ENCODE measurements around the gene MECP2.

Gene MECP2

DNA sequence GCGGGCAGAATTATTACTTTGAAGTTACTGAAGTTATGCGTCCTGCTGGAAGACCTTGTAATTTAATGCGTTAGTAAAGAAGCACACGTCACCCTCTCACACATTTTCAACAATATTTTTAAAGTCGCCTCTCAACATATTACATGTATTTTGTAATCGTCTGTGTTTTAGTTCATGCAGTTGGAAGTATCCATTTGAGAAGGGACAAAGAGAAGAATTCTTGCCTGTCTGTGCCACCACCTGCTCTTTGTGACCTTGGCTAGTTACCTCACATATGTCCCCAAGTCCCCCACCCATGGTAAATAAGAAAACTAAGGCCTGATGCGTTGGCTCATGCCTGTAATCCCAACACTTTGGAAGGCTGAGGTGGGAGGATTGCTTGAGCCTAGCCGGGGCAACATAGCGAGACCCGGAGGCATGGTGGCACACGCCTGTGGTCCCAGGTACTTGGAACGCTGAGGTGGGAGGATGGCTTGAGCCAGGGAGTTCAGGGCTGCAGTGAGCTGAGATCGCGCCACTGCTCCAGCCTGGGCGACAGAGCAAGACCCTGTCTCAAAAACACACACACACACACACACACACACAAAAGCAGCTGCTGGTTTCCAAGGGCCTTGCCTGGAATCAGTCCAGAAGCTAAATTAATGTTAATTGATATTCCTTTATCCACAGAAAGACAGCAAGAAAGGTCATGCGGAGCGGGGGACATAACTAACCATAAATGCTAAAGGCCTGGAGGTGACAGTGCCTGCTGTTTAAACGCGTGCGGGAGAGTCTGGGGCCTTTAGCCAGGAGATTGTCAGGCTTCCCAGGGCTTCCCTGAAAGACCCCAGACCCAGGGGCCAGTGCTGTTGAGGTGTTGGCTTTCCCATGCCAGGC lies 124.2 kb downstream of the MECP2 start:
- Histone ChIP-seq H3K9me3 (ENCODE audit: control insufficient read depth, insufficient read depth, low read depth, low read length) (no peaks in the 10 kb centered on the region), H3K27me3 (ENCODE audit: control insufficient read depth, insufficient read depth, low read length) (no peaks in the 10 kb centered on the region), H3K36me3 (ENCODE audit: control insufficient read depth, insufficient read depth, low read length) (peaks cover 4% of the 10 kb centered on the region; the same call in 1 of the 2 replicates), H3K27ac (ENCODE audit: low read depth, low read length) (peak overlapping the region; percentile 83), H3K4me1 (ENCODE audit: control insufficient read depth, insufficient read depth, low read length) (peaks cover 28% of the 10 kb centered on the region), H3K4me3 (ENCODE audit: low read depth, low read length) (peak overlapping the region; percentile 81), H3K9ac (ENCODE audit: low read length) (peak overlapping the region; percentile 98)

- Histone ChIP-seq H3K36me3 (ENCODE audit: control insufficient read depth, insufficient read depth, low read length) (peaks cover 6% of the 10 kb centered on the region; the same call in 1 of the 2 replicates), H3K9ac (ENCODE audit: low read length) (peak within 1 kb of the TSS; percentile 98), H3K4me1 (ENCODE audit: control insufficient read depth, insufficient read depth, low read length) (peaks cover 36% of the 10 kb centered on the region), H3K9me3 (ENCODE audit: control insufficient read depth, insufficient read depth, low read depth, low read length) (no peaks in the 10 kb centered on the region), H3K4me3 (ENCODE audit: low read depth, low read length) (peak within 1 kb of the TSS; percentile 81), H3K27me3 (ENCODE audit: control insufficient read depth, insufficient read depth, low read length) (no peaks in the 10 kb centered on the region), H3K27ac (ENCODE audit: low read depth, low read length) (peak within 1 kb of the TSS; percentile 99)
These were observed 125.0 kb downstream of the MECP2 start, which contains the start of gene TMEM187 for GRCh38 chrX:153972368-153973126. Gene TMEM187 (plus strand): TSS chrX:153972754. CDS start chrX:153982063, 9,309 bp downstream.
